HFF-Myc (cell line): ENCODE measurements around the gene WDR1.

Experiments
- DNase-seq: peaks from one replicate; pipeline ENCODE4 v3.0.0-alpha.2; 2011; ENCODE audit warnings: low read depth; ENCODE audit errors: extremely low read depth
- H3K4me3 ChIP-seq: replicated peaks from 2 replicates; pipeline ENCODE4 v1.5.1; 2011; ENCODE audit warnings: low read depth, mild to moderate bottlenecking, control low read depth, low read length
- CTCF ChIP-seq: IDR thresholded peaks from 2 replicates; pipeline ENCODE4 v1.5.1; 2012; ENCODE audit warnings: mild to moderate bottlenecking, low read depth, low read length, control low read depth; ENCODE audit errors: missing control alignments

Gene WDR1

DNA sequence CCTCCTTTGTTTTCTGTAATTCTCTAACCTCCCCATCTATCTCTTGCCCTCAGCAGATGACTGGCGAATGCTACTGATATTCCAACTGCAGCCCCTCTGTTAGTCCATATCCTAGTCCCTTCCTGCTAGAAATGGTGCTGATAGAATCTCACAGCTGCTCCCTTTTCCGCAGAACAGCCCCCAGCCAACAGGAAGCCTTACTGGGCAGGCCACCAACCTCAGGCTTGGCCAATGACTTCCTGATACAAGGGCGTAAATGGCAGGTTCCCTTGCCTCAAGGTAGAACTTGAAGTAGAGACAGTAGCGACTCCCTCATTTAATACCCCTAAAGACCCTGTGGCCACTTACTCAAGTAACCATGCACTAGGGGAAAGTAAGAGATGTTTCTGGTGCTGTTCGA lies 68.6 kb downstream of the WDR1 start:
- TF ChIP-seq CTCF: no peak
- no peak overlapping the region for H3K4me3 ChIP-seq
- no peak for DNase-seq

GRCh38 chr4:10046471-10046870 lies 70.1 kb downstream of the WDR1 start:
- no peak for TF ChIP-seq CTCF
- DNase-seq: no peak
- no peak overlapping the region for H3K4me3 ChIP-seq

GRCh38 chr4:10045481-10045880 lies 71.1 kb downstream of the WDR1 start:
- no peak overlapping the region for H3K4me3 ChIP-seq
- DNase-seq: no peak
- TF ChIP-seq CTCF: no peak

DNA sequence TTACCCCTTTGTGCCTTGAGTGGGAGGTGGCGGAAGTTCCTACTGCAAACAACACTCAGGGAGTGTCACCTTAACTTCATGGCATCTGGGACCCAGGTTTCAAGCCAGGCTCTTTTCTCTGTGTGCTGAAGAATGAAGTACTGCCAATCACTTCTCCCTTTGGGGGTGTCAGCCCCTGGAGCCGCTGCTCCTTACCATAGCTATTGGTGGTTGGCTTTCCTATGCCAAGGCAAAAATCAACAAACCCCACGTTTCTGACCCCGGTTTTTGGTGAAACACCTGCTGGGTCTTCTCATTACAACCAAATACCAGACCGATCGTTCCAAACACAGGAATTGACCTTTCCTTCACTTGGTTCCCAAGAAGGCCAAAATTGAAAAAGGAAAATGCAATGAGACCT lies 75.6 kb downstream of the WDR1 start:
- TF ChIP-seq CTCF: no peak
- no peak overlapping the region for H3K4me3 ChIP-seq
- DNase-seq: no peak

- H3K4me3 ChIP-seq: no peak overlapping the region
- no peak for TF ChIP-seq CTCF
- DNase-seq: no peak
These were observed 76.3 kb downstream of the WDR1 start for GRCh38 chr4:10040049-10040892.

DNA sequence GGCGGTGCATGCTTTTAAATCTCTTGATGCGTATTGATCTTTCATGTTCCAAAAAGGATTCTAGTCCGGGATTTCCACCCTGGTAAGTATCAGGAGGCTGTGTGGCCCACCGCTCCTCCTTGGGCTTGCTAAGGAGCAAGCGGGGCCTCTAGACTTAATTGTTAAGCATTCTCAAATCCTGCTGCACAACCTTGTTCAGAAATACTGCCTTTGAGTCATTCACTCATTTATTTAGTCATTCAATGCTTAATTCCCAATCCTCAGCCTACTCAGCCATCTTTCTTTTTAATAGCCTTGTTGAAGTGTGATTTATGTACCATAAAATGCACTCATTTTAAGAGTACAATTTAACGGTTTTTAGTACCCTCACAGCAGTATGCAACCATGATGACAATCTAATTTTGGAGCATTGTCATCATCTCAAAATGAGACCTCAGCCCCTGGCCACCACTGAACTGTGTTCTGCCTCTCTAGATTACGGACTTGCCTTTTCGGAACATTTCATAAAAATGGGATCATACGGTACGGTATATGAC lies 79.7 kb downstream of the WDR1 start:
- no peak overlapping the region for H3K4me3 ChIP-seq
- no peak for DNase-seq
- no peak for TF ChIP-seq CTCF
